GDM1 (cell line): Measurements from ENCODE around the gene ARHGAP40.

Experiments
- DNase-seq: peaks from one replicate; lab custom pipeline; 2025; lab: John Stamatoyannopoulos, UW

Gene ARHGAP40

GRCh38 chr20:38617830-38618196, 16.2 kb downstream of the ARHGAP40 start:
- no peak for DNase-seq

GRCh38 chr20:38620441-38620840, 18.8 kb downstream of the ARHGAP40 start:
- DNase-seq, result no peak

- DNase-seq, result no peak
Observed at GRCh38 chr20:38623061-38623460, 21.5 kb downstream of the ARHGAP40 start.

- DNase-seq, result no peak
Observed at GRCh38 chr20:38624084-38624483, 22.5 kb downstream of the ARHGAP40 start.

GRCh38 chr20:38625896-38626295, 24.3 kb downstream of the ARHGAP40 start:
- DNase-seq, result no peak

GRCh38 chr20:38626921-38627659, 25.5 kb downstream of the ARHGAP40 start:
- no peak for DNase-seq

- no peak for DNase-seq
Observed at GRCh38 chr20:38628580-38629470, 27.2 kb downstream of the ARHGAP40 start.

GRCh38 chr20:38629979-38630378, 28.4 kb downstream of the ARHGAP40 start:
- no peak for DNase-seq

- DNase-seq, result no peak
Observed at GRCh38 chr20:38630727-38631126, 29.1 kb downstream of the ARHGAP40 start.

GRCh38 chr20:38631155-38632022, 29.8 kb downstream of the ARHGAP40 start:
- DNase-seq, result no peak

GRCh38 chr20:38633577-38634093, 32.0 kb downstream of the ARHGAP40 start:
- DNase-seq, result peak; percentile 20

GRCh38 chr20:38635721-38636288, 34.2 kb downstream of the ARHGAP40 start:
- no peak for DNase-seq

GRCh38 chr20:38640521-38640920, 38.9 kb downstream of the ARHGAP40 start:
- DNase-seq, result no peak

GRCh38 chr20:38642498-38642897, 40.9 kb downstream of the ARHGAP40 start:
- no peak for DNase-seq

GRCh38 chr20:38644588-38645260, 43.1 kb downstream of the ARHGAP40 start:
- no peak for DNase-seq

- no peak for DNase-seq
Observed at GRCh38 chr20:38645351-38645750, 43.7 kb downstream of the ARHGAP40 start.

GRCh38 chr20:38645980-38646858, 44.6 kb downstream of the ARHGAP40 start:
- peak; percentile 54 for DNase-seq

GRCh38 chr20:38649275-38649891, 47.8 kb downstream of the ARHGAP40 start:
- DNase-seq, result no peak

- no peak for DNase-seq
Observed at GRCh38 chr20:38650010-38650409, 48.4 kb downstream of the ARHGAP40 start.

GRCh38 chr20:38651154-38651553, 49.5 kb downstream of the ARHGAP40 start:
- no peak for DNase-seq
